ENCODE data around the gene MLLT3.
"Not testable (repeated sequence)": the region's sequence is repeated elsewhere in the genome, so short reads cannot be mapped to it uniquely, and the experiment has no call there.

MLLT3 gene

GRCh38 chr9:20622330-20623020 is at the start of gene MLLT3:
Gene MLLT3 (minus strand): TSS chr9:20622499.
- peak; percentile 92 for DNase-seq (ENCODE audit: low read depth)

DNA sequence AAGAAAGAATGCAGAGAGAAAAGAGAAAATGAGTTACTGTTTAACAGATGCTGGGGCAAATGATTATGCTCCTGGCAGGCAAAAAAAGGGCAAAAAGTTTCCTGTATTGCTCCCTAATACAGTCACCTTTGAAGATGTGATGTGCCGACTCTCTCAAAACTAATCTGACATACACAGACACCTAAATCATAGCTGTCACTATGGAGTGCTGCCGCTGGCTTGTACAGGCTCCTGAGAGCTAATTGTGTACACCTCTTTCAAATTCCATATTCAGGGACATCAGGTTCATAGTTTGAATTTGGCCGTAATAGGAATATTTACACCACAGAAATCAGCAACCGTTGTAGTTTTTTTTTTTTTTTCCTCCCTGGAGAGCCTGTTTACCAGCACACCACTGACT is 49.3 kb upstream of the MLLT3 start:
- no peak for DNase-seq (ENCODE audit: low read depth)

- DNase-seq (ENCODE audit: low read depth): no peak
These were observed 48.1 kb upstream of the MLLT3 start for GRCh38 chr9:20670395-20670794.

GRCh38 chr9:20664501-20664900 is 42.2 kb upstream of the MLLT3 start:
- DNase-seq (ENCODE audit: low read depth): no peak

GRCh38 chr9:20663133-20663532 is 40.8 kb upstream of the MLLT3 start:
- DNase-seq (ENCODE audit: low read depth): no peak

GRCh38 chr9:20662156-20662555 is 39.9 kb upstream of the MLLT3 start:
- no peak for DNase-seq (ENCODE audit: low read depth)

DNA sequence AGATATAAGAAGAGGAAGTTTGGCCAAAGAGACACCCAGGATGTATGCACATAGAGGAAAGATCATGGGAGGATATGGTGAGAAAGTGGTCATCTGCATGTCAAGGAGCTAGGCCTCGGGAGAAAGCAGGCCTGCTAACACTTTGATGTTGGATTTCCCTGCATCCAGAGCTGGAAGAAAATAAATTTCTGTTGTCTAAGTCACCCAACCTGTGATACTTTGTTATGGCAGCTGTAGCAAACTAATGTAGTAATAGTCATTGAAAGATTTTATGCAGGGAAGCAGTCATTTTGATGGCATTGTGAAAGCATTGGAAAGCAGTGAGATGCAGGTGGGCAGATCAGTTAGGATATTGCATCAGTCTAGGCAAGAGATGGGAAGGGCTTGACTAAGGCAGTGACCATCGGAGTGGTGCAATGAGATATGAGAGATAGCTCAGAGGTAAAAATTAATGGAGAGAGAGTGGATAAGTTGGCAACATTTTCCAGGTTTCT is 37.2 kb upstream of the MLLT3 start:
- no peak for DNase-seq (ENCODE audit: low read depth)

- no peak for DNase-seq (ENCODE audit: low read depth)
These were observed 36.6 kb upstream of the MLLT3 start for GRCh38 chr9:20658677-20659473.

DNA sequence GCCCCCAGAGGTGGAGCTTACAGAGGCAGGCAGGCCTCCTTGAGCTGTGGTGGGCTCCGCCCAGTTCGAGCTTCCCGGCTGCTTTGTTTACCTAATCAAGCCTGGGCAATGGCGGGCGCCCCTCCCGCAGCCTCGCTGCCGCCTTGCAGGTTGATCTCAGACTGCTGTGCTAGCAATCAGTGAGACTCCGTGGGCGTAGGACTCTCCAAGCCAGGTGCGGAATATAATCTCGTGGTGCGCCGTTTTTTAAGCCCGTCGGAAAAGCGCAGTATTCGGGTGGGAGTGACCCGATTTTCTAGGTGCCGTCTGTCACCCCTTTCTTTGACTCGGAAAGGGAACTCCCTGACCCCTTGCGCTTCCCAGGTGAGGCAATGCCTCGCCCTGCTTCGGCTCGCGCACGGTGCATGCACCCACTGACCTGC is 36.0 kb upstream of the MLLT3 start:
- DNase-seq (ENCODE audit: low read depth): not testable (repeated sequence)

DNA sequence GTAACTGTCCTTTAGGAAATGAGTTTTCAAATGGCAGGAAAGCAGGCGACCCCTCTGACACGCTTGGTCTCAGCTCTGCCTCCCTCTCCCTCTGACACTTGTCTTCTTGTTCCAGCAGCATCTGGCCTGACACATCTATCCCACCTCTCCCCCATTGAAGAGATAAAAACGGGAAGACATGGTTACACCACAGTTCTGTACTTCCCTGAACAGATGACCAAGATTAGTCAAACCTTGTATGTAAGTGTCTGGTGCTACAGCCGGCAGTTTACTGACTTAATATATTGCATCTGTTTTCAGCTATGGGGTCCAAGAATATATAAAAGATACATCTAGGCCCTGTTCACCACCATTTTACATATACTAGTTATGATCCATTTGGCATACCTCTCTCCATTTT is 29.6 kb upstream of the MLLT3 start:
- DNase-seq (ENCODE audit: low read depth): no peak

DNA sequence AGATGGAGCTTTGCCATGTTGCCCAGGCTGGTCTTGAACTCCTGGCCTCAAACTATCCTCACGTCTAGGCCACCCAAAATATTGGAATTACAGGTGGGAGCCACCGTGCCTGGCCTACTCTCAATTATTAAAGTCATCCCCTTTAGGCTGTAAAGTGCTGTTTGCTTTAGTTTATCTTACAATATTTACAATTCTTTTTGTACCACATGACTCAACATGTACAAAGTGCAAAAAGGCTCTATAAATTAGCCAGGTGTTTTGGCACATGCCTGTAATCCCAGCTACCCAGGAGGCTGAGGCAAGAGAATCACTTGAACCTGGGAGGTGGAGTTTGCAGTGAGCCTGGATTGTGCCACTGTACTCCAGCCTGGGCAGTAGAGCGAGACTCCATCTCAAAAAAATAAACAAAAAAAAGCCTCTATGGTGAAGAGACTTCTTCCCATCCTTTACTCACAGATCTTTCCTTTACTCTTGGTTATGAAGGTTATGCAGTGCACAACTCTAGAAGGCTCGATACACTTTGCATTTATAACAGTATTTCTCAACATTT is 28.5 kb upstream of the MLLT3 start:
- no peak for DNase-seq (ENCODE audit: low read depth)

GRCh38 chr9:20650313-20650712 is 28.0 kb upstream of the MLLT3 start:
- DNase-seq (ENCODE audit: low read depth): no peak

- DNase-seq (ENCODE audit: low read depth): no peak
These were observed 27.1 kb upstream of the MLLT3 start for GRCh38 chr9:20649381-20649780.

- no peak for DNase-seq (ENCODE audit: low read depth)
These were observed 24.4 kb upstream of the MLLT3 start for GRCh38 chr9:20646656-20647055.

DNA sequence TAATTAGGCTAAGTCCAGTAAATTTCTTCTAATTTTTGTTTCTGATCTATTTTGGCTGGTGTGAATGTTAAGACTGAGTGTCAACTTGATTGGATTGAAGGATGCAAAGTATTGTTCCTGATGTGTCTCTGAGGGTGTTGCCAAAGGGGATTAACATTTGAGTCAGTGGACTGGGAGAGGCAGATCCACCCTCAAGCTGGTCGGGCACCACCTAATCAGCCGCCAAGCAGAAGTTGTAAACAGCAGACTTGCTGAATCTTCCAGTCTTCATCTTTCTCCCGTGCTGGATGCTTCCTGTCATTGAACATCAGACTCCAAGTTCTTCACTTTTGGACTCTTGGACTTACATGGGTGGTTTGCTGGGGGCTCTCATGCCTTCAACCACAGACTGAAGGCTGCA is 21.4 kb upstream of the MLLT3 start:
- no peak for DNase-seq (ENCODE audit: low read depth)

DNA sequence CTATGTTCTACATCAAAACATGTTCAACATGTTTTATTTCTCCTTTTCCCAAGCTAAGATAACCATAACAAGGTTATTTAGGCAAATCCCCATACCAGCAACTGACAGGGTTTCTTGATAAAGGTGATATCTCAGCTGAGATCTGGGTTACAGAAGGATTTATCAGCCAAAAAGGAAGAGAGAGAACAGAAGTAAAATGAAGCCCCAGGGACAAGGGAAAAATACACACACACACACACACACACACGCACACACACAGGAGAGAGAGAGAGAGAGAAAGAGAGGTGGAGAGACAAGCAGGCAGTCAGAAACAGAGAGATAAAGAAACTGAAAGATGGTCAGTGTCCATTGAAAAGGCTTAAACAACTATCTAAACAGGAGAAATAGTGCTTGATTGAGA is 19.7 kb upstream of the MLLT3 start:
- no peak for DNase-seq (ENCODE audit: low read depth)

DNA sequence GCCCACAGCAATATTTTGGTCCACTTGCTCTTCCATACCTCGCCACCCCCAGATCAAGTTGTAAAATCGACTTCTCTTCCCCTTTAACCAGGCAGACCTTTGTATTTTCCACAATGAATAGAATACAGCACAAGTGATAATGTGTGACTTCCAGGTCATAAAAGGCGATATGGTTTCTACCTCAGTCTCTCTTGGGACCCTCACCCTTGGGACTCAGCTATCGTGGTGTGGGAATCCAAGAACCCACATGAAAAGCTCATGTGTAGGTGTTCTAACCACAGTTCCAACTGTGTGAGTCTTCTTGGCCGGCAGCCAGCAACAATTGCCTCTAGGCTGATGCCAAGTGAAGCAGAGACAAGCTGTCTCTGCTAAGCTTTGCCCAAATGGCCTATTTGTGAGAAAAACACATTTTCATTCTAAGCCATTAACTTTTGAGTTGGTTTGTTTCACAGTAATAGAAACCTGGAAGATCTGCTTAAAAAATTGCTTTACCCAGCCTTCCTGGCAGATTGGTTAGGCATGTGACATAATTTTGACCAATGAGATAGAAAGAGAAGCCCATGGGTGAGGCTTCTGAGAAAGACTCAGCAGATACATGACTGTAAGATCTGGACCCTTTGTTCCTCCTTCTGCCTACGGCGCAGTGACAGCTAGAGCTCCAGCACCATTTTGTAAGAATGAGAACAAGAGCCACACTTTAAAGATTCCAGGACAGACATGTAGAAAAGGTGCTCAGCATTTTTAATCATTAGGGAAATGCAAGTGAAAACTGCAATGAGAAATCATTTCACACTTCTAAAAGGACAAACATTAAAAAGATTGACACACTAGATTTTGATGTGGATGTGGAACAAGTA is 18.3 kb upstream of the MLLT3 start:
- no peak for DNase-seq (ENCODE audit: low read depth)

DNA sequence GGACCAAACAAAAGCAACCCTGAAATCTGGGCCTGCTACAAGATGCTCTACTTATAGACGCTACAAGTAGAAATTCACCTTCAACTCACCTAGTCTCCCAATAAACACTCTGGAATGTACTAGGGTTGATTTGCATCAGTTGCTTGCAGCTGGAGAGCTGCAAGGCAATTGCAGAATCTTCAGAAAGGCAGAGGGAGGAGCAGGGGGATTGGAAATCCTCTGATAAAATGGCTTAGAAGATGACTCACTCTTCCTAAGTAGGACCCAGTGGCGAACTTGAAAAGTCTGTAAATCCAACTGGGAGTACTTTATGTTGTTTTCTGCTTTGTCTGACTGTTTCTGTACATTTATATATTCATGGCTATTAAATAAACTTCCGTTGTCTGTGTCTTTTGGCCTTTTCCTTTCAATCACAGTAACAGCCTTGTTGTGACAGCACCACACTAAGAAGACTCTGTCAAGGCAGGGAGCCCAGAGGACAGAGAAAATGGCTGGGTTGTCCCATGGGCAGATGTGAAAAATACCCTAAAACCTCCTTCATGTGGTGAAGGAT is 14.7 kb upstream of the MLLT3 start:
- no peak for DNase-seq (ENCODE audit: low read depth)

DNA sequence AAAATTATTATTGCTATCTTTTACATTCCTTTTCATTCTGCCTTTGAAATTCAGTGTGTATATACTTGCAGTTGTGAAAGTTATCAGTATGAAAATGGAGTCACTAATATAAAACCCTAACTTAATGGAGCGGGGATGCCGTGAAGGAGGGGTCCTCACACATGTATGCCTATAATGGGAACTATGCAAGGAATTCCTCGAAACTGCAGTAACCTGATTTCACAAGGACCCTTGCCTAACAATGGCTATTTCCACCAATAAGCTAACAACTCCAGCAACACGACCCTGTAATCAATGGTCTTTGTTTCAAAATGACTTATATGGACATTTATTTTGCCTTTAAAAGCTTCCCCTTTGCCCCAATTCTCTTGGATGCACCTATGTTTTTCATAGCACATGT is 12.6 kb upstream of the MLLT3 start:
- no peak for DNase-seq (ENCODE audit: low read depth)

GRCh38 chr9:20632705-20633104 is 10.4 kb upstream of the MLLT3 start:
- DNase-seq (ENCODE audit: low read depth): no peak

DNA sequence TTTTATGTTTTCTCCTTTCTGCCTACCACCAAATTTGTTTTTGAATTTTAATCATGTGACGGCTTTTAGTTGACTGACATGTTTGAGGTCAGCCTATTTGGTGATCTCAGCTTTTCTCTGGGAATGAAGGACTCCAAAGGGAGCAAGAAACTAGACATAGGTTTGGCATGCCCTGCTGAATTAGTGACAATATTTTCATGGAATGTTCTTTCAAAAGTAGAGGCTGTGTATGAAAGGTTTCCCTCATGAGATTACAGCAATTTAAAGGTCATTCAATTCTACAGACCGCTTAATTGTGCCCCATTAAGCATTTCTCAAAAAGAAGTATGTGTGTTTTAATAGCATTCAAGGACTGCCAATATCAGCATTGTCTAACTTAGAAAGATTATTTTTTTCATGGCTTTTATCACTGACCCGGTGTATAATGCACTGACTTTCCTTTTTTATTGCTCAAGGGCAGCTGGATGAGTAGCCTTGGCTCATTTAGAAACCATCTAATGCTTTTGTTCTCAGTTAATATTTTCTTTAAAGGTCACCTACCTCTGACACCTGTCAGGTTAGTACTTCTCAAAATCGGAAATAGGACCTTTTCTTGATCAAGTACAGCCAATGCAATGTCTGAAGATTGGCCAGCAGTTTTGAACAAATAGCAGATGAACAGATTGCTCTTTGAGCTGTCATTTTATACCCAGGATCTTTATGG is 8.1 kb upstream of the MLLT3 start:
- DNase-seq (ENCODE audit: low read depth): no peak

Data from fibroblast of the conjunctiva (primary cell).